Measurements from ENCODE around the gene ARHGAP15.

- TF ChIP-seq CTCF (conservative IDR thresholded peaks at IDR 0.05 in 1 of 2, IDR thresholded peaks at IDR 0.05 in 1 of 2; ENCODE audit: low read depth in 1 of 2, low read length in 2 of 2): no peak
- TF ChIP-seq EZH2 (IDR thresholded peaks at IDR 0.05; ENCODE audit: low read length, missing control alignments): no peak
Observed at GRCh38 chr2:143158551-143159485, 29.6 kb downstream of the ARHGAP15 start.

Measured in fibroblast of lung (primary cell).